HG02852 (cell line): ENCODE data around the gene BAIAP2L2.

Experiments used
- ATAC-seq: cut with Tn5 transposase; IDR thresholded peaks from one replicate; pipeline ENCODE4 v1.9.1; 2021; ENCODE audit warnings: mild to moderate bottlenecking, moderate library complexity; ENCODE audit not compliant: unreplicated experiment

Gene BAIAP2L2

DNA sequence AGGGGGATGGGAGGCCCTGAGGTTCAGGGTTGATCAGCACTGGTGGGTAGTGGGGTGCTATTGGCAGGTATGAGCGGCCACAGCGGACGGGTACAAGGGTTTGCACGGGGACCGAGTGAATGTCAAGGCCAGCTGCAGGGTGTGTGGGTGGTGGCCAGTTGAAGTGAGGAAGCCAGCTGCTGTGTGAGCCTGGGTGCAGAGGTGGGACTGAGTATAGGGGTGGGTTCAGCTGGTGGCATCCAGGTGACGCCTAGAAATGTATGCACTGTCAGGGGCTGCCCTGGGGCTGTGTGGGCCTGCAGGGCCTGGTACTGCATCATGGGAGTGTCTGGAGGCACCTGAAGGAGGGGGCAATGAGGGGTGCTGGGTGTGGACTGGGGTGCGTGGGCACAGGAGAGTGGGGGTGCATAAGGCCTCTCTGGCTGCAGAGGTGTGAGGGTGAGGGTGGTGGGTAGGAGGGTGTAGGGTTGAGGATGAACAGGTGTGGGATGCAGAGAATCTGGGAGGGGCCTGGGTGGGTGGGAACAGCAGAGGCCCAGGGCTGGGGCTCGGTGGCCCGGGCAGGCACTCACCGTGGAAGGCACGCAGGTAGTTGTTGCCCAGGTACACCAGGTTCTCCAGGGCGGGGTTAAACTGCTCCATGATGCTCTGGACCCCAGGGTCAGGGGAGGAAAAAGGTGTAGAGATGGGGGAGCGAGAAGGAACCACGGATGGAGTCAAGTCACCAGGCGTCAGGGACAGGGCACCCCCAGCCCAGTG, 1.7 kb downstream of the BAIAP2L2 start:
- ATAC-seq: no peak

DNA sequence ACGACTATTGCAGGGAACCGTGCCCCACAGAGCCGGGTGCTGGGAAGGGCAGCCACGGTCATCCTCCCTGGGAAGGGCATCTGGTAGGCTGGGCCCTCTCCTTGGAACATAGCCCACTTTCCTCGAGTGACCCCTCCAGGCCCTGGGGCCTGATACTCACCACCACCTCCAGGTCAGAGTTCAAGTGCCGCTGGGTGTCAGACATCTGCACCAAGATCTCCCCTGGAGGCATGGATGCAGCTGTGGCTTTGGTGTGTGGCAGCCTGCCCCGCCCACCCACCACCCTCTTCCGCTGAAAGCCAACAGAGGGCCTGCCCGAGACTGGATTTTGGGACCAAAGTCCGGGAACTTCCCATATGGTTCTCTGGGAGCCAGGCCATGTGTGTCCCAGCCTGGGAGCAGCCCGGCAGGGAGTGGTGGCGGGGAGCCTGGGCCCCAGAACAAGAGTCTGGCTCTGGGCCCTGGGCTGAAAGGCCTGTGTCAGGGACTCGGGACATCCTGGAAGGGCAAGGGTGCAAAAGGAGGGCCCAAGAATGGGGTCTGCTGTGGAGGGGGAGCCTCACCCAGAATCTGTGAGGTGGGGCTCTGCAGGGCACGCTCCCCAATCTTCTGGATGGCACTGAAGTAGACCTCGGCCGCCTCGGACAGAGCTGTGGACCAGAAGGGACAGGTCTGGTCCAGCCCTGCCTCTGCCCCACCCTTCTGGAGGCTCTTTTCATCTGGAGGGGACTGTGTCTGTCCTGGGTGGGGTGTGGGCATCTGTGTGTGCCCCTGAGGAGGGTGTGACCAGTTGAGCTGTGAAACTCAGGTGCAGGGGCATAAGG, 2.6 kb downstream of the BAIAP2L2 start:
- ATAC-seq: no peak

DNA sequence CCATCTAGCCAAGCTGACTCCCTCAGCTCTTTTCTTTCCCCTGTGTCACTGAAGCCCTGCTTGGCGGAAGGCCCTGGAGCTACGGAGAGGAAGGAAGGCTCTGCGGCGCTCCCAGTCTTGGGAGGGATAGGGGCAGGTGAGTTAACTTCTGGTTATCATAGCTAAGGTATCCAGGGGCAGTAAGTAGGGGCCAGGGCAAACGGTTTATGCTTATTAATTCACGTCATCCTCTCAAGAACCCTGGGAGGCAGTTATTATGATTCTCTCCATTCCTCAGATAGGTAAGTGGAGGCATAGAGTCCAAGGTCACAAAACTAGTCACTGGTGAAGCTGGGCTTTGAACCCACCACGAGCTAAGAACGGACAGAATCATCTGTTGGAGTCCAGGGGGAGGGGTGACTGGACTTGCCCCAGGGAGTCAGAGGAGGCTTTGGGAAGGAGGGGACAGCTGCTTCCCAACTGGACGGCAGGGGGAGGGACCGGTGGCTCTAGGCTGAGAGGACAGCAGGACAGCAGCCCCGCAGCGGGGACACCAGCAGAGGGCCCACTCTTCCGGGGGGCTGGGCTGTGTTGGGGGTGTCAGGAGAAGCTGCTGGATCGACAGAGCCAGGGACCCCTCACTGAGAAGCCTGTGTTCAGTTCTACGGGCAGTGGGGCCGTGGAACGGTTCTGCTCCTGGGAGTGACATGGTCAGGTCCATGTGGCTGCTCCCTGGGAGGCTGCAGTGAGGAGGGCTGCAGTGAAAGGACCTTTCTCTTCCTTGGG, 3.5 kb downstream of the BAIAP2L2 start:
- ATAC-seq: no peak

DNA sequence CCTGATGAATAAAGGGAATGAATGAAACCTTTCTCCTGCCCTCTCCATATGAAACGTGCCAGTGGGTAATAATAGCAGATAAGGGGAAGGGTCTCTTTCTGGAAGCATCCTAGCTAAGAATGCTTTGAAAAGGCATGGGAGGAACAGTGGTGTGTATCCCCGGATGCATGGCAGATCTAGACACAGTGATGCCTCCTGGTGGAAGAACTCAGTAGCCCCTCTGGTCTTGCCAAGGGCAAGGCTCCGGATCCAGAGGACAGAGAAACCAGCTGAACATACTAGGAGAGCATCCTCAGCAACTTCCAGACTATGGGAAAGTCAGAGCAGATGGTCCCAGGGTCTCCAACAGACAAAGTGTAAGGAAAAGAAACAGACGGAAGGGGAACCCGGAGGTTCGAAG, 6.4 kb downstream of the BAIAP2L2 start:
- ATAC-seq: no peak

DNA sequence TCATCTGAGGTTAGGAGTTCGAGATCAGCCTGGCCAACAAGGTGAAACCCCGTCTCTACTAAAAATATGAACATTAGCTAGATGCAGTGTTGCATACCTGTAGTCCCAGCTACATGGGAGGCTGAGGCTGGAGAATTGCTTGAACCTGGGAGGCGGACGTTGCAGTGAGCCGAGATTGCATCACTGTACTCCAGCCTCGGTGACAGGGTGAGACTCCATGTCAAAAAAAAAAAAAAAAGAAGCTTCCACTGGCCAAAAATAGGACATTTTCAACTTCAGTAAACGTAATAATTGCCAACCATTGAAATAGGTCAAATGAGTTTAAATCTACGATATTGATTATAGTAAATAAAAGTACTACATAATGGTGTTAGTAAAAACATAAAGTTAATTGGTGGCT, 6.8 kb downstream of the BAIAP2L2 start:
- no peak for ATAC-seq

DNA sequence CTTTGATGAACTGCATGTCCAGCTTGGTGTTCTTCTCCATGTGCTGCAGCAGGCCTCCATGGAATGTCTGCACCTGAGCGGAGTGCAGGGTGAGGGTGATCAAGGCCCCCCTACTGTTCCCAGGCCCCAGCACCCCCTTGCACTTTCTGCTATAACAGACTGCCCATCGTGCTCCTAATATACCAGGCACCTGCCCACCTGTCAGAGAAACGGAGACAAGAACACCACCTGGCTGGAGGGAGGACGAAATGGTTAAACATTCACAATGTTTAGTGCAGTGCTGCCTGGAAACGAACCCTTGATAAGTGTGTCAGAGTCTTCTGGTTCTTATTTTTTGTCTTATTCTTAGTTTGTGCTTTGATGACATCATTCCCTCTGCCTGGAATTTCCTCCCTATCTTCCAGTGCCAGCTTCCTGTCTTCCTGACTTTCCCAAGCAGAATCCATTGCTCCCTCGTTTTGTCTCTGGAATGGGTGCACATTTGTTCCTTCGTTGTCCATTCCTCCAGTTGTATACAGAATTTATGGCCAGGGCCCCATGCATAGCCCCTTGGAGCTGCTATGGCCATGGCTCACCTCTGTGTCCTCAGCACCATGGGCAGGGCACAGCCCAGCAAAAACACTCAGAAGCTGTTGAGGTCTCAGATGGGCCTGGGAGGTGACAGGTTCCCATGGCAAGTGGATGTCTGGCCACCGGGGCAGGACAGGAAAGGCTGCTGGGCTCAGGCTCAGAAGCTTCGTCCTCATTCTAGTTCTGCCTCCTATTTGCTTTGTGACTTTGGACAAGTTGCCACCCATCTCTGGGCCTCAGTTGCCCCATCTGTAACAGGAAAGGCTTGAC, 11.9 kb downstream of the BAIAP2L2 start:
- ATAC-seq: no peak

DNA sequence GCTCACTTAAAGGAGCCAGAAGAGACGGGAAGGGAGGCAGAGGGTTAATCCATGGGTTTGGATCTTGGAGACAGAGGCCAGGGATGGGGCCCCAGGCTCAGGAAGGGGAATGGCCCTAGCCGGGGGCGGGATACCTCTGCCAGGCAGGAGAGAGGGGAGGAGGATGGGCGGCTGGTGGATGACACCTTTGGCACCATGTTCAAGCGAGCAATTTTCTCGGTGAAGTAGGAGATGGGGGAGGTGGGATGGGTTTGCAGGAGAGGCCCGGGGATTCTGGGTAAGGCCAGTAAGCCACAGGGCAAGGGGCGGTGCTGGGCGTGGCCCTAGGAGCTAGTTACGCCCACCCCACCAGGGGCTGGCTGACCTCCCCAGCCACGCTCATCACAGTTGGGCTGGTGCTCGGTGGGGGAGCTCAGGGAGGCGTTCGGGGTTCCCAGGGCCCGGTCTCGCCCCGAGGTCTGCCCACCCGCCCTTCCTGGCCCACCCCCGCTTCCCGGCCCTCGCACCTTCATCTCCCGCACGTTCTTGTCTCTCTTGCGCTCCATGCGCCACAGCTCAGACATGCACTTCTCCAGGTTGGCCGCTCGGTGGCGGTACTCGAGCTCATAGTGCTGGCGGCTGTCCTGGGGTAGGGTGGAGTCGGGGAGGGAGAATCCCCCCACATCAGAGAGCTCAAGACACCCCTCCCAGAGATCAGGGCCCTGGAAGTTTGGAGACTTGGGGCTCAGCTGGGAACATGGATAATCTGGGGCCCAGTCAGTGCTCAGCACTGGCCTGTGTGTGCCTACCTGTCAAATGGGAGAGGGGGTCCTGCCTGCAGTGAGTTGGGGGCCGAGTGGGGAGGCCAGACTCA, 12.7 kb downstream of the BAIAP2L2 start:
- ATAC-seq: no peak

DNA sequence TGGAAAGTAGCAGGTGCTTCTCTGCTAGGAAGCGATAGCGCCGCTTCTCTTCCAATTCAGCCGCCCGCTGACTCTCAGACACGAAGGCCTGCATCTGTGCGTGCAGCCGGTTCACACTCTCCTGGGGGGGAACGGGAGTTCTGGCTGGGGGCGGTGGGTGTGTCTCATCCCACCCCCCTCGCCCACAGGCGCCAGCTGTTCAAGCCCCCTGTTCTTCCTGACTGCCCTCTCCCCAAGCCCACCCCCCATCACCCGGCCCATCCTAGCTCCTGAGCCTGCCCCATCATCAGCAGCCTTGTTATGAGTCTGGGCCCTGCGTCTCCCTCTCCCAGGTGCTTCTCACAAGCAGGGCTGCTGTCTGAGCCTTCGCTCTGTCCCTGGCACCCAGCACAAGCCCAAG, 13.4 kb downstream of the BAIAP2L2 start:
- no peak for ATAC-seq

DNA sequence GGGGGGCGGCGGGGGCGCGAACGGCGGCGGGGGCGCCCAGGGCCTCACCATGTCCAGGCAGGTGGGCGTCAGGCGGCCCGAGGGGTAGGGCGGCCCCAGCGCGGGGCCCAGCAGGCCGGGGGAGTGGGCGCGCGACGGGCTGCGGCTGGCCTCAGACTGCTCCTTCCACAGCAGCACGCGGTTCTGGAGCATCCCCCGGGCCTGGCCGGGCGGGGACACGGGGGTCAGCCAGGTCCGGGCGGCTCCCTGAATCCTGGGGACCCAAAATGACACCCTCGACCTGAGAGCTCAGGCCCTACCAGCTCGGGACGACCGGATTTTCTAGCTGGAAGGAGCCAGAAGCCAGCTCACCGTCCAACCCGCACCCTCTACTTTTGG, 21.0 kb downstream of the BAIAP2L2 start:
- ATAC-seq: no peak

DNA sequence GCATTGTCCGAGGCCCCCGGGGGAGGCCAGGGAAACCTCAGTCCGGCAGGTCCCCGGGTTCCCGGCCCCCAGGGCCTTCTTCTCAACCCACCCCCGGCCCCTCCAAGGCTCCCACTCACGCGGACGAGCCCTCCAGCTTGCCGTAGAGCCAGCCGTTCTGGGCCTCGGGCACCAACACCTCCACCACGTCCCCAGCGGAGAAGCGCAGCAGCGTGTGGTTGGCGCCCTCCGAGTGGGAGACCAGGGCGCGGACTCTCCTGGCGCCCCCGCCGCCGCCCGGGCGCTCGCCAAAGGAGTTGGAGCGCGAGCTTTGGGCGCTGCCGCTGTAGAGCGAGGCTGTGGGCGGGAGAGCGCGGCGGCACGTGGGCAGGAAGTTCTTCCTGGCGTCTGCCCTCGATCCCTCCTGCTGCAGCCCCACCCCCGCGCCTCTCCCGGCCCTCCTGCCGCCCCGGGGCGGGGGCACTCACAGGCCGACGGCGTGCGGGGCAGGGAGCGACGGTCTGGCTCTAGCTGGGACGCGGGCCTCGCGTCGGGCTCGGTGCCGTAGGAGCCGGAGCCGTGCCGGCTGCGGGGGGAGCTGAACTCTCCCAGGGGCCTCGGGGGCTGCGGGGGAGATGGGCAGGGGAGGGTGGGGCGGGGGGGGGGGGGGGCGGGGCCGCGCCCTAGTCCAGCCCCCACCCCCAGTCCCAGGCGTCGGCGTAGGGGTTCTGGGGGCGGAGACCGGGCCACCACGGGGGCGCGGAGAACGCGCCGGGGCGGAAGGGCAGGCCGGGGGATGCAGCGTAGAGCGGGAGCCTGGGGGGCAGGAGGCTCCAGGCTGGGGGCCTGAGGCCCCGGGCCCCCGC, 21.6 kb downstream of the BAIAP2L2 start:
- no peak for ATAC-seq

DNA sequence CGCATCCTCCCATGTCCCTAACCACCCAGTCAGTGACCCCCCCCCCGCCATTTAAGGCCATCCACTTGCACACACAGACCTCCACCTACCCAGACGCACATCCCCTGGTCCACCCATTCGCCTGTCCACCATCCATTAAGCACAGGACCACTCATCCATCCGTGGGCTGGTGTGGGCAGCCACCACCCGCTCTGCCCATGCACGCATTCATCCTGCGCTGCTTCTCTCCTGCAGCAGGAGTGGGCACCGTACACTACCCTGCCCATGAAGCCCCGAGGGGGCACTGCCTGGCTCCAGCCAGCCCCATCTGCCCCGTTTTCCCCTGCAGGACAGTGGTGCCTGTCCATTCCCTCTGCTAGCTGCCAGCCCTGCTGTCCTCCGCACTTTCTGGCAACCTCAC, 22.6 kb downstream of the BAIAP2L2 start:
- ATAC-seq: no peak

DNA sequence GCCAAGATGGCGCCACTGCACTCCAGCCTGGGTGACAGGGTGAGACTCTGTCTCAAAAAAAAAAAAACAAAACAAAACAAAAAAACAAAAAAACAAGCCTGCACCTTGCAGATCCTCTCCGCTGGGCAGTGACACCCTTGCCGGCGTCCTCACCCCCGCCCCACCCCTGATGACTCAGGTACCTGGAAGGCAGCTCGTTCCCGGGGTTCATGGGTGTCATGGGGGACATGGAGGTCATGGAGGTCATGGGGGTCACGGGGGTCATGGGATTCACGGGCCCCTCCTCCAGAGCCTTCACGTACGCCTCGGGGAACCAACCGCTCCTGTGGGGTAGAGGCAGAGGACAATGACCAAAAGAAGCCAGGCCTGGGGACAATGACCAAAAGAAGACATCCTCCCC, 23.5 kb downstream of the BAIAP2L2 start:
- ATAC-seq: no peak

DNA sequence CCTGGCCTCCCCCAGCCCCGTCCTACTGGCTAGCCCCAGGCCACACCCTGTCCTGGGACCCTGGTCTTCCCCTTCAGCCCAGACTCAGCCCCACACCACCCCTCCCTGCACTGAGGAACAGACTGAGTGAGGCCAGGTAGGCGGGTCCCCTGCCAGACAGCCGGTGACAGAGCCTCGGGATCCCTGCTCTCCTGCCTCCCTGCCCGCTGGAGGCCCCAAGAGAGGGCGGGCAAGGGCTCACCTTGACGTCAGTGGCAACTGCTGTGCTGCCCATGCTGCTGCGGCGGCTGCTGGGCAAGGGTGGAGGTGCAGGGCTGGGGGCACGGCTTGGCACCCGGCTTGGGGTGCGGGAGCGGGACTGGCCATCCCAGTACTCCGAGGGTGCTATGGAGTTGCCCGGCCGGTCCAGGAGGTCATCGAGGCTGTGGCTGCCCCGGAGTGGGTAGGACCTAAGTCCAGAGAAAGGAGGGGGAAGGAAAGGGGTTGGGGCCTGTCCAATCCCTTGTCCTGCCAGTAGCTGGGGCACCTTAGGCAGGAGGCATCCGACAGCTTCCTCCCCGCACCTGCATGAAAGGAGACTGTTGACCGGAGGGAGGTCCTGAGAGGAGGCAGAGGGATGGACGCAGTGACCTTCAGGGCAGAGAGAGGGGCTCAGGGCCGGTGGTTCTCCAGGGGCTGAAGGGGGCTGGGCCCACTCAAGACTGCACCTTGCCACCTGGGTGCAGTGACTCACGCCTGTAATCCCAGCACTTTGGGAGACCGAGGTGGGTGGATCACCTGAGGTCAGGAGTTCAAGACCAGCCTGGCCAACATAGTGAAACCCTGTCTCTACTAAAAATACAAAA, 24.3 kb downstream of the BAIAP2L2 start:
- ATAC-seq: no peak

DNA sequence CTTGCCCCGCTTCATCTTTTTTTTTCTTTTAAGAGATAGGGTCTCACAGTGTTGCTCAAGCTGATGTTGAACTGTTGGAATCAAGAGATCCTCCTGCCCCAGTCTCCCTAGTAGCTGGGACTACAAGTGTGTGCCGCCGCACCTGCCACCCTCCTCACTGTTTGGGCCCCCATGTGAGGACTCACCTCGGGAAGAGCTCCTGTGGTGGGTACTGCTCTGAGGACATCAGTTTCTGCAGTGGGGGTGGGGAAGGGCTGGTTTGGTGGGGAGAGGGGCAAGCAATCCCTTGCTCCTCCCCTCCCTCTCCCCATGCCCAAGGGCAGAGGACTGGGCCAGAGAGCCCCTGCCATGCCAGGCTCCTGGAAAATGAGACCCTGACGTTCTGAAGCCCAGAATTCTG, 25.0 kb downstream of the BAIAP2L2 start:
- ATAC-seq: no peak

DNA sequence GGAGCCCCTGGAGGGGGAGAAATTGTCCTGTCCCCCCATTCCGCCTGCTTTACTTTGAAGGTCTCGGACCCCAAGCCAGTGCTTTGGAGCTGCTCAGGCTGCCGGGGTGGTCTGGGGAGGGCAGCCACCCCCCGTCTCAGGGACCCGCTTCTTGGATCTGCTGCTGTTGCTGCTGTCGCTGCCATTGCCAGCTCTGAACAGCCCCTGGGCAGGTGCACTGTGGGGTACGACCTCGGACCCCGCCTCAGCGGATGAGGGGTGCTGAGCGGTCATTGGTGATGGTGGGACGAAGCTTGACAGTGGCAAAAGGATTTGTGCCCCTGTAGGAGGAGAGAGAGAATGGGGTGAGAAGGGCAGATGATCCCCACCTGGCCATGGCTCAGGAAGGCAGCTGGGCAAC, 25.4 kb downstream of the BAIAP2L2 start:
- ATAC-seq: no peak

DNA sequence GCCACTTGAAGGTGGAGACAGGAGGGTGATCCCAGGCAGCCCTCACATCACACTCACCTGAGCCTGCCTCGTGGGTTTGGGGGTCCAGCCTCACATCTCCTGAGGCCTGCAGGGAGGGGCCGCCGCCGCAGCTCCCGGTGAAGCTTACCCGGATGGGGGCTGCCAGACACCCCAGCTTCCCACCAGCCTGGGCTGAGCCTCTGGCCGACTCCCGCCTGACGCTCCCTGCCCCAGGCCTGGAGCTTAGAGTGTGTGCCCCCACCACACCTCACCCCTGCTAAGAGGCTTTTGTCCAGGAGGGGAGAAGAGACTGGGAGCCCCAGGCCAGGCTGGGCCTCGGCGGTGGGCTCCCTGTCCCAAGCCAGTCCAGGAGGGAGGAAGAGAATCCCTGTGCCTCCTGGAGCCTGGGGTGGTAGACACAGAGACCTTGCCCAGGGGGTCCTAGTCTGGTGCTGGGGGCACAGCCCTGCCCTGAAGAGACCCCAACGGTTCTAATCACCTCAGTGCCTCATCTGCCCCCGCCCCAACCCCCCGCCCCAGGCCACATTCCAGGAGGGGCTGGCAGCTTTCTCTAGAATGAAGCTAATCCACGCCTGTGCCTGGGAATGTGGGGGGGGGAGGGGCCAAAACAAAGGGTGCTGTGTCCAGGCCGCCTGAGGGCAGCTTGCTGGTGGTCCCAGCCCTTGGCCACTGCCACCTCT, 26.4 kb downstream of the BAIAP2L2 start, which contains the start of gene SLC16A8:
Gene SLC16A8 (minus strand): TSS at position 254 of the 701 bp plus-strand sequence. CDS start 1,311 bp downstream, outside the sequence.
- no peak for ATAC-seq

DNA sequence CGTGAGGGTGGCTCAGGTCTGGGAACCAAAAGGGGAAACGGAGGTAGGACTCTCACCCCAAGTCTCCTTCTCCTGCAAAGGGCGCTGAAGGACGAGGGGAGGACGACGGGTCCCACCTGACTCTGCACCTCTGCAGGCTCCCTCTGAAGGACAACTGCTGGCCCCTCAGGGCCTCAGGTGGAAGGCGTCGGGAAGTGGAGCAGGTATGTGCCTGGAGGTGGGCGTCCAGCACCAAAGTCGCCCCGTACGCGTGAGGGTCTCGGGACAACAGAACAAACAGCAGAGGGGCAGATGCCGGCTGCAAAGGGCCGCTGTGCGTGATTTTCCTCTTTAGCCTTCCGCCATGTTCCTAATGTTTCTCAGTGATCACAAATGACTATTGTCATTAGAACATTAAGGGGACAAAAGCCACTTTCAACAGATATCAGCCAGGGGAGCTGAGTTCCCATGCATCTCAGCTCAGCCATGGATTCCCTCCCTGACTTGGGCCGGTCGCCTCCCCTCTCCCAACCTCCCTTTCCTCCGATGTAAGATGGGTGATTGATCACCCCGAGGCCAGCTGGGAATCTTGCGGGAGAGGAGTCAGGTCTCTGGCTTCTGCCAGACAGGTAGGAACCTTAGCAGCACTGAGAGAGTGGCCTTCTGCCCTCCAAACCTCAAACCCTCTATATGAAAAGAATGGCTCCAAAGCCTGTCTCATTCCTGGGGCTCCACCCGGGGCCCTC, 27.3 kb downstream of the BAIAP2L2 start:
- ATAC-seq: no peak
